Smooth muscle cell (in vitro differentiated cells): ENCODE measurements around the gene EGFR. TPM values are rescaled to one million over a fixed set of nuclear protein-coding genes. Genes with fewer than 3 reads are reported as not detected.

Source experiments
- DNase-seq: peaks from one replicate; lab custom pipeline; 2025; ENCODE audit not compliant: unreplicated experiment; lab: John Stamatoyannopoulos, UW
- H2AFZ ChIP-seq: fragments of 200-600 bp; sonication (generic); 2 replicates; pipeline ENCODE4 v1.6.0; 2016; ENCODE audit warnings: antibody characterized with exemption, low read depth, mild to moderate bottlenecking
- H3F3A ChIP-seq: fragments of 200-600 bp; sonication (generic); 2 replicates; pipeline ENCODE4 v1.6.0; 2017; ENCODE audit warnings: antibody characterized with exemption, low read depth
- H3K27ac ChIP-seq: fragments of 200-600 bp; sonication (generic); 2 replicates; pipeline ENCODE4 v1.5.1; 2016; ENCODE audit warnings: low read depth, mild to moderate bottlenecking
- H3K27me3 ChIP-seq: fragments of 200-600 bp; sonication (generic); 2 replicates; pipeline ENCODE4 v1.6.1; 2016; ENCODE audit warnings: low read depth, mild to moderate bottlenecking
- H3K36me3 ChIP-seq: fragments of 200-600 bp; sonication (generic); 2 replicates; pipeline ENCODE4 v1.5.1; 2016; ENCODE audit warnings: low read depth
- H3K4me1 ChIP-seq: fragments of 200-600 bp; sonication (generic); 2 replicates; pipeline ENCODE4 v1.5.1; 2016; ENCODE audit warnings: low read depth
- H3K4me2 ChIP-seq: fragments of 200-600 bp; sonication (generic); 2 replicates; pipeline ENCODE4 v1.6.0; 2016; ENCODE audit warnings: mild to moderate bottlenecking
- H3K4me3 ChIP-seq: fragments of 200-600 bp; sonication (generic); 2 replicates; pipeline ENCODE4 v1.5.1; 2016; ENCODE audit warnings: mild to moderate bottlenecking
- H3K79me2 ChIP-seq: fragments of 200-600 bp; sonication (generic); 2 replicates; pipeline ENCODE4 v1.6.0; 2016; ENCODE audit warnings: low read depth, mild to moderate bottlenecking
- H3K9ac ChIP-seq: fragments of 200-600 bp; sonication (generic); 2 replicates; pipeline ENCODE4 v1.6.0; 2016; ENCODE audit warnings: low read depth
- H3K9me3 ChIP-seq: fragments of 200-600 bp; sonication (generic); replicated peaks from 2 replicates; pipeline ENCODE4 v1.5.1; 2016; ENCODE audit warnings: low read depth
- H4K20me1 ChIP-seq: fragments of 200-600 bp; sonication (generic); 2 replicates; pipeline ENCODE4 v1.6.0; 2016; ENCODE audit warnings: low read depth
- WGBS: methylation state at CpG from one replicate; pipeline ENCODE4 v1.1.7; 2016; ENCODE audit warnings: low lambda C conversion rate; 5-methylcytosine and 5-hydroxymethylcytosine counted together
- polyA plus RNA-seq: library from polyadenylated mRNA; unstranded; fragments of >200 nt; fragmentation: Nextera tagmentation; extraction: Ambion mirVana; gene quantifications from 2 replicates; pipeline ENCODE4 v1.2.1, GENCODE V29; 2016
- total RNA-seq: library from RNA; depleted of rRNA; stranded (reverse); fragments of >200 nt; gene quantifications from 2 replicates; pipeline ENCODE4 v1.2.3, GENCODE V29; 2014
- TF ChIP-seq, protein P1 (sequence below): fragments of 200-600 bp; sonication (generic); IDR thresholded peaks from 2 replicates; pipeline ENCODE4 v1.5.1; 2017; ENCODE audit warnings: borderline replicate concordance, mild to moderate bottlenecking, antibody characterized with exemption; ENCODE audit not compliant: insufficient read depth, poor library complexity, severe bottlenecking

EGFR gene
- total and polyA plus RNA-seq, 2 experiments from 2014 or later, result 9.0 to 31.1 TPM

DNA sequence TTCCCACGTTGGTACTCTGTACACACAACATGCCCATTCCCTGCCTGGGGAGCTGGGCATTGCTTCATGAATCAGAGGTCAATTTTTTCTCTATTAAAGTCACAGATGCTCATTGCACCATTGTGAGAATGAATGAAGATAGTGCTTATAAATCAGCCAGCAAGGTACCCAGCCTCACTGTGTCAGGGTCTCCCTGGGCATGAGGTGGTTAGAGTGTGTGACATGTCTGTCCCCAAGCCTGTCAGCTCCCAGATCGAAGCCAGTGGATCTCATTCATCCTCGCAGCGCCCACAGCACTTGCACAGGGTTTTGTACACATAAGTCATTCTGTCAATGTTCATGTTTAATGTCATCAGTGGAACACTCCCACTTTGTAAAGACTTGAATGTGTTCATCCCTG lies 126.8 kb downstream of the EGFR start:
- Histone ChIP-seq H3K36me3 (peaks cover 10% of the 10 kb centered on the region), H3F3A (no peaks in the 10 kb centered on the region), H3K4me1 (no peaks in the 10 kb centered on the region), H3K9ac (no peak overlapping the region), H2AFZ (no peak overlapping the region), H3K27me3 (no peaks in the 10 kb centered on the region), H3K4me2 (no peak overlapping the region), H3K79me2 (no peaks in the 10 kb centered on the region), H4K20me1 (no peaks in the 10 kb centered on the region), H3K4me3 (no peak overlapping the region), H3K9me3 (no peaks in the 10 kb centered on the region), H3K27ac (no peak overlapping the region)
- TF ChIP-seq, protein P1, sequence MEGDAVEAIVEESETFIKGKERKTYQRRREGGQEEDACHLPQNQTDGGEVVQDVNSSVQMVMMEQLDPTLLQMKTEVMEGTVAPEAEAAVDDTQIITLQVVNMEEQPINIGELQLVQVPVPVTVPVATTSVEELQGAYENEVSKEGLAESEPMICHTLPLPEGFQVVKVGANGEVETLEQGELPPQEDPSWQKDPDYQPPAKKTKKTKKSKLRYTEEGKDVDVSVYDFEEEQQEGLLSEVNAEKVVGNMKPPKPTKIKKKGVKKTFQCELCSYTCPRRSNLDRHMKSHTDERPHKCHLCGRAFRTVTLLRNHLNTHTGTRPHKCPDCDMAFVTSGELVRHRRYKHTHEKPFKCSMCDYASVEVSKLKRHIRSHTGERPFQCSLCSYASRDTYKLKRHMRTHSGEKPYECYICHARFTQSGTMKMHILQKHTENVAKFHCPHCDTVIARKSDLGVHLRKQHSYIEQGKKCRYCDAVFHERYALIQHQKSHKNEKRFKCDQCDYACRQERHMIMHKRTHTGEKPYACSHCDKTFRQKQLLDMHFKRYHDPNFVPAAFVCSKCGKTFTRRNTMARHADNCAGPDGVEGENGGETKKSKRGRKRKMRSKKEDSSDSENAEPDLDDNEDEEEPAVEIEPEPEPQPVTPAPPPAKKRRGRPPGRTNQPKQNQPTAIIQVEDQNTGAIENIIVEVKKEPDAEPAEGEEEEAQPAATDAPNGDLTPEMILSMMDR, result no peak
- no peak for DNase-seq
- whole genome bisulfite sequencing, result 93% methylated on average over 4 of the region's 4 CpGs

DNA sequence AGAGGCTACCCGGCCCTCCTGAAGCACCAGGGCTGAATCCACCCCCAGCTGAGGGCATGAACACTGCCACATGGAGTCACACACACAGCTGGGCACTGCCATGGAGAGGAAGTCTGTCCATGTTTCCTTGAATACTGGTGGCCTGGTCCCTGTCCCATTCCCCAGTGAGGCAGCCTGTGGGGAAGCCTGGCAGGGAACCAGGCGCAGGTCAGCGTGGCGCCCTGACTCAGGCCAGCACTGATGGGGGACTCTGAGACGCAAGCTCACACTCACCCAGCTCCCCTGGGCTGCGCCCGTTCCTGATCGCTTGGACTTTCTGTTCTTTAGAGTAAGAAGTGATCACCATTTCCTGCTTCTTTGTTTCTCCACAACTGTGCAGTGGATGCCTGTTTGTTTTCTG lies 128.3 kb downstream of the EGFR start:
- 96% methylated on average over 8 of the region's 8 CpGs for WGBS

DNA sequence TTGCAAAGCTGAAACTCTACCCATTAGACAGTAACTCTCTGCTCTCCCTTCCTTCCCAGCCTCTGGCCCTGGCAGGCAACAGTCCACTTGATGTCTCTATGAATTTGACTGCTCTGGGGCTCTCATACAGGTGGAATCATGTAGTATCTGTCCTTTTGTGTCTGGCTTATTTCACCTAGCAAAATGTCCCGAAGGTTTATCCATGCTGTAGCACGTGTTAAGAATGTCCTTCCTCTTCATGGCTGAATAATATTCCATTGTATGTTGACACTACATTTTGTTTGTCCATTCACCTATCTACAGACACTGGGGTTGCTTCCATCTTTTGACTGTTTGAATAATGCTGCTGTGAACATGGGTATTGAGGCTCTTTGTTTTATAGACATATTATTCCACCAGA lies 128.9 kb downstream of the EGFR start:
- 95% methylated on average over 2 of the region's 2 CpGs for WGBS
- no peaks in the 10 kb centered on the region for H3K4me1 ChIP-seq
- peaks cover 8% of the 10 kb centered on the region for H3K36me3 ChIP-seq
- no peaks in the 10 kb centered on the region for H4K20me1 ChIP-seq
- H3K4me2 ChIP-seq, result no peak overlapping the region
- no peak for DNase-seq
- TF ChIP-seq, protein P1, result no peak
- H3K79me2 ChIP-seq, result no peaks in the 10 kb centered on the region
- H3K27me3 ChIP-seq, result no peaks in the 10 kb centered on the region
- no peaks in the 10 kb centered on the region for H3K9me3 ChIP-seq
- no peak overlapping the region for H3K9ac ChIP-seq
- no peaks in the 10 kb centered on the region for H3F3A ChIP-seq
- no peak overlapping the region for H3K27ac ChIP-seq
- H2AFZ ChIP-seq, result no peak overlapping the region
- H3K4me3 ChIP-seq, result no peak overlapping the region

More for the DNA sequence above, 128.3 kb downstream of the EGFR start:
- no peak for DNase-seq
- no peaks in the 10 kb centered on the region for H3K4me1 ChIP-seq
- H3K9ac ChIP-seq, result no peak overlapping the region
- no peaks in the 10 kb centered on the region for H3K79me2 ChIP-seq
- no peak overlapping the region for H3K27ac ChIP-seq
- H3K4me2 ChIP-seq, result no peak overlapping the region
- no peaks in the 10 kb centered on the region for H3K9me3 ChIP-seq
- TF ChIP-seq, protein P1, result no peak
- peaks cover 10% of the 10 kb centered on the region for H3K36me3 ChIP-seq
- H3K4me3 ChIP-seq, result no peak overlapping the region
- H3F3A ChIP-seq, result no peaks in the 10 kb centered on the region
- no peaks in the 10 kb centered on the region for H3K27me3 ChIP-seq
- H2AFZ ChIP-seq, result no peak overlapping the region
- H4K20me1 ChIP-seq, result no peaks in the 10 kb centered on the region

DNA sequence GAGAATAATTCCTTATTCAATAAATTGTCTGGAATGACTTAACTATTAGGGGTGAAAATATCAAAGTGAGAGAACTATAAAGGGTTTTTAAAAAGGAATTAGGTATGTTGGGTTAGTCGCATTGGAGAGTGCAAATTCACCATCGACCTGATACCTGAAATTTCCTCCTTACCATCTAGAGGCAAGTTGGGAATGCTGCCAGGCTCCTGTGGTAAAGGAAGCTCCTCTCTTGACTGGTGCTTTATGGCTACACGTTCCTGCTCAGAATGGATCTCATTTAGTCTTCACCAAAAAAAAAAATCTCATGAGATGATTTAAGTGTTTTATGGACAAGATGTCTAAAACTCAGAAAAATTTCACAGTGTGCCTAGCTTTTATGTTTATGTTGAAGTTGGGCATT lies 129.8 kb downstream of the EGFR start:
- WGBS, result 93% methylated on average over 3 of the region's 3 CpGs
- H3K36me3 ChIP-seq, result peaks cover 8% of the 10 kb centered on the region

More for the DNA sequence above, 129.8 kb downstream of the EGFR start:
- H3K27me3 ChIP-seq, result no peaks in the 10 kb centered on the region
- no peak overlapping the region for H2AFZ ChIP-seq
- DNase-seq, result no peak
- no peak overlapping the region for H3K9ac ChIP-seq
- no peak overlapping the region for H3K27ac ChIP-seq
- H3K9me3 ChIP-seq, result no peaks in the 10 kb centered on the region
- no peak overlapping the region for H3K4me2 ChIP-seq
- H3K4me3 ChIP-seq, result no peak overlapping the region
- H3F3A ChIP-seq, result no peaks in the 10 kb centered on the region
- no peaks in the 10 kb centered on the region for H3K4me1 ChIP-seq
- no peaks in the 10 kb centered on the region for H4K20me1 ChIP-seq
- TF ChIP-seq, protein P1, result no peak
- H3K79me2 ChIP-seq, result no peaks in the 10 kb centered on the region
